ENCODE measurements around the gene PRG2.
"Not testable (repeated sequence)": the region's sequence is repeated elsewhere in the genome, so short reads cannot be mapped to it uniquely, and the experiment has no call there.

PRG2 gene

GRCh38 chr11:57418131-57418530 is 27.7 kb upstream of the PRG2 start:
- DNase-seq = no peak

GRCh38 chr11:57417056-57417455 is 26.6 kb upstream of the PRG2 start:
- DNase-seq = no peak

- no peak for DNase-seq
Observed at GRCh38 chr11:57416436-57416835, 26.0 kb upstream of the PRG2 start.

GRCh38 chr11:57414612-57415212 is 24.3 kb upstream of the PRG2 start:
- no peak for DNase-seq

- DNase-seq = no peak
Observed at GRCh38 chr11:57413681-57414080, 23.2 kb upstream of the PRG2 start.

- no peak for DNase-seq
Observed at GRCh38 chr11:57410287-57410686, 19.8 kb upstream of the PRG2 start.

- no peak for DNase-seq
Observed at GRCh38 chr11:57409321-57410100, 19.1 kb upstream of the PRG2 start.

GRCh38 chr11:57408771-57409170 is 18.3 kb upstream of the PRG2 start:
- DNase-seq = no peak

- no peak for DNase-seq
Observed at GRCh38 chr11:57407941-57408475, 17.6 kb upstream of the PRG2 start.

GRCh38 chr11:57407010-57407920 is 16.8 kb upstream of the PRG2 start:
- peak; percentile 51 for DNase-seq

- DNase-seq = no peak
Observed at GRCh38 chr11:57406337-57406904, 16.0 kb upstream of the PRG2 start.

- DNase-seq = no peak
Observed at GRCh38 chr11:57405271-57405860, 14.9 kb upstream of the PRG2 start.

GRCh38 chr11:57403802-57404147 is 13.3 kb upstream of the PRG2 start:
- no peak for DNase-seq

GRCh38 chr11:57403003-57403801 is 12.8 kb upstream of the PRG2 start:
- not testable (repeated sequence) for DNase-seq

- DNase-seq = no peak
Observed at GRCh38 chr11:57402188-57403002, 11.9 kb upstream of the PRG2 start.

GRCh38 chr11:57399972-57400578 is 9.6 kb upstream of the PRG2 start:
- DNase-seq = no peak

- no peak for DNase-seq
Observed at GRCh38 chr11:57399221-57399620, 8.8 kb upstream of the PRG2 start.

GRCh38 chr11:57397394-57397990 is 7.0 kb upstream of the PRG2 start:
- no peak for DNase-seq

GRCh38 chr11:57396744-57397143 is 6.3 kb upstream of the PRG2 start:
- no peak for DNase-seq

Data from right hindlimb (tissue), 1 donor.